Cardiac muscle cell (in vitro differentiated cells and primary cell): Measurements from ENCODE around the gene MGAT5. TPM values are rescaled to one million over a fixed set of nuclear protein-coding genes. Genes with fewer than 3 reads are reported as not detected.
A peak's percentile ranks its signal among the peaks of the same experiment; 100 is the strongest.

ENCODE experiments used
- DNase-seq, 2 donors: peaks; one replicate each; pipeline versions ENCODE4 v3.0.0 to v3.0.0-alpha.2; 2010 to 2017; ENCODE audit warnings: low read depth in 1 of 2, low spot score in 1 of 2
- H3K27ac ChIP-seq: fragments of 200-600 bp; sonication (generic); 2 replicates; pipeline ENCODE4 v1.5.1; 2016
- H3K27me3 ChIP-seq: fragments of 200-600 bp; sonication (generic); 2 replicates; pipeline ENCODE4 v1.6.0; 2016; ENCODE audit warnings: control low read depth
- H3K36me3 ChIP-seq: fragments of 200-600 bp; sonication (generic); 2 replicates; pipeline ENCODE4 v1.5.1; 2016; ENCODE audit warnings: control low read depth
- H3K4me1 ChIP-seq: fragments of 200-600 bp; sonication (generic); 2 replicates; pipeline ENCODE4 v1.8.1; 2017; ENCODE audit warnings: low read depth, mild to moderate bottlenecking, mixed run types
- H3K4me3 ChIP-seq: fragments of 200-600 bp; sonication (generic); 2 replicates; pipeline ENCODE4 v1.5.1; 2016; ENCODE audit warnings: mild to moderate bottlenecking
- H3K9me3 ChIP-seq: fragments of 200-600 bp; sonication (generic); 2 replicates; pipeline ENCODE4 v1.5.1; 2017; ENCODE audit warnings: low read depth, mild to moderate bottlenecking, control low read depth
- CTCF ChIP-seq: IDR thresholded peaks from 2 replicates; pipeline ENCODE4 v1.5.1; 2012; ENCODE audit warnings: low read depth, mild to moderate bottlenecking, low read length
- polyA plus RNA-seq: library from polyadenylated mRNA; unstranded; fragments of >200 nt; fragmentation: Nextera tagmentation; extraction: Ambion mirVana; gene quantifications from 2 replicates; pipeline ENCODE4 v1.2.1, GENCODE V29; 2016
- total RNA-seq: library from RNA; depleted of rRNA; stranded (reverse); fragments of >200 nt; gene quantifications from 2 replicates; pipeline ENCODE4 v1.2.3, GENCODE V29; 2016

The MGAT5 gene
- total and polyA plus RNA-seq, 2 experiments from 2014 or later, result 12.5 to 66.8 TPM

GRCh38 chr2:134416018-134416417, 162.1 kb downstream of the MGAT5 start:
- Histone ChIP-seq H3K4me3 (no peak overlapping the region), H3K27ac (no peak overlapping the region), H3K4me1 (peaks cover 25% of the 10 kb centered on the region), H3K27me3 (no peaks in the 10 kb centered on the region), H3K36me3 (no peaks in the 10 kb centered on the region), H3K9me3 (no peaks in the 10 kb centered on the region)
- TF ChIP-seq CTCF, result no peak
- no peak for DNase-seq

- Histone ChIP-seq H3K9me3 (no peaks in the 10 kb centered on the region), H3K27me3 (no peaks in the 10 kb centered on the region), H3K4me3 (no peak overlapping the region), H3K27ac (no peak overlapping the region), H3K36me3 (no peaks in the 10 kb centered on the region), H3K4me1 (peaks cover 25% of the 10 kb centered on the region)
- no peak for DNase-seq
- TF ChIP-seq CTCF, result no peak
These were observed 162.8 kb downstream of the MGAT5 start for GRCh38 chr2:134416637-134417036.

GRCh38 chr2:134417968-134418582, 164.2 kb downstream of the MGAT5 start:
- peaks cover 23% of the 10 kb centered on the region for H3K4me1 ChIP-seq
- no peak overlapping the region for H3K4me3 ChIP-seq
- TF ChIP-seq CTCF, result no peak
- no peak overlapping the region for H3K27ac ChIP-seq
- no peaks in the 10 kb centered on the region for H3K9me3 ChIP-seq
- no peaks in the 10 kb centered on the region for H3K27me3 ChIP-seq
- DNase-seq, result no peak
- no peaks in the 10 kb centered on the region for H3K36me3 ChIP-seq

GRCh38 chr2:134420259-134420658, 166.4 kb downstream of the MGAT5 start:
- peak overlapping the region; percentile 94 for H3K27ac ChIP-seq

GRCh38 chr2:134420920-134421319, 167.0 kb downstream of the MGAT5 start:
- no peaks in the 10 kb centered on the region for H3K36me3 ChIP-seq
- peaks cover 23% of the 10 kb centered on the region for H3K4me1 ChIP-seq
- no peak for TF ChIP-seq CTCF
- DNase-seq, result peak in 1 of 2 donors; percentile 58
- peak overlapping the region; percentile 94 for H3K27ac ChIP-seq
- no peak overlapping the region for H3K4me3 ChIP-seq
- H3K9me3 ChIP-seq, result no peaks in the 10 kb centered on the region
- H3K27me3 ChIP-seq, result no peaks in the 10 kb centered on the region

More at GRCh38 chr2:134420259-134420658, 166.4 kb downstream of the MGAT5 start:
- Histone ChIP-seq H3K4me3 (no peak overlapping the region), H3K36me3 (no peaks in the 10 kb centered on the region), H3K27me3 (no peaks in the 10 kb centered on the region), H3K9me3 (no peaks in the 10 kb centered on the region), H3K4me1 (peaks cover 23% of the 10 kb centered on the region)
- peak in 1 of 2 donors; percentile 46 for DNase-seq
- TF ChIP-seq CTCF, result no peak
